Activated CD4-positive, CD25-positive, alpha-beta regulatory T cell treated with anti-CD3 and anti-CD28 coated beads, Interleukin-2, amount 50 U/mL, for 72 hours (primary cell): ENCODE data around the gene CCDC136.

ENCODE experiments used
- DNase-seq: peaks from one replicate; pipeline ENCODE4 v3.0.0; 2021

CCDC136 gene

GRCh38 chr7:128846781-128847444 is 55.1 kb downstream of the CCDC136 start:
- DNase-seq = no peak

- DNase-seq = no peak
Observed at GRCh38 chr7:128847721-128848211, 56.0 kb downstream of the CCDC136 start.

- no peak for DNase-seq
Observed at GRCh38 chr7:128848289-128849155, 56.8 kb downstream of the CCDC136 start.

GRCh38 chr7:128849156-128849515 is 57.4 kb downstream of the CCDC136 start:
- no peak for DNase-seq

- DNase-seq = no peak
Observed at GRCh38 chr7:128849804-128850490, 58.2 kb downstream of the CCDC136 start.

- no peak for DNase-seq
Observed at GRCh38 chr7:128852537-128853254, 60.9 kb downstream of the CCDC136 start.

GRCh38 chr7:128853799-128854198 is 62.0 kb downstream of the CCDC136 start:
- no peak for DNase-seq

GRCh38 chr7:128854396-128854795 is 62.6 kb downstream of the CCDC136 start:
- no peak for DNase-seq

- no peak for DNase-seq
Observed at GRCh38 chr7:128855559-128855958, 63.8 kb downstream of the CCDC136 start.

- no peak for DNase-seq
Observed at GRCh38 chr7:128856001-128856718, 64.4 kb downstream of the CCDC136 start.

- no peak for DNase-seq
Observed at GRCh38 chr7:128858380-128859231, 66.8 kb downstream of the CCDC136 start.

GRCh38 chr7:128859232-128860157 is 67.7 kb downstream of the CCDC136 start:
- no peak for DNase-seq

- DNase-seq = no peak
Observed at GRCh38 chr7:128860158-128861073, 68.6 kb downstream of the CCDC136 start.

GRCh38 chr7:128861957-128862570 is 70.3 kb downstream of the CCDC136 start:
- no peak for DNase-seq

GRCh38 chr7:128862571-128863432 is 71.0 kb downstream of the CCDC136 start, which contains the start of gene ATP6V1F:
Gene ATP6V1F (plus strand): TSS chr7:128862856. CDS start chr7:128862905, 49 bp downstream.
- DNase-seq = peak; percentile 99

- no peak for DNase-seq
Observed at GRCh38 chr7:128863433-128863989, 71.7 kb downstream of the CCDC136 start.

- no peak for DNase-seq
Observed at GRCh38 chr7:128865303-128865702, 73.5 kb downstream of the CCDC136 start.
